ENCODE measurements around the gene PAGE3.

Gene PAGE3

DNA sequence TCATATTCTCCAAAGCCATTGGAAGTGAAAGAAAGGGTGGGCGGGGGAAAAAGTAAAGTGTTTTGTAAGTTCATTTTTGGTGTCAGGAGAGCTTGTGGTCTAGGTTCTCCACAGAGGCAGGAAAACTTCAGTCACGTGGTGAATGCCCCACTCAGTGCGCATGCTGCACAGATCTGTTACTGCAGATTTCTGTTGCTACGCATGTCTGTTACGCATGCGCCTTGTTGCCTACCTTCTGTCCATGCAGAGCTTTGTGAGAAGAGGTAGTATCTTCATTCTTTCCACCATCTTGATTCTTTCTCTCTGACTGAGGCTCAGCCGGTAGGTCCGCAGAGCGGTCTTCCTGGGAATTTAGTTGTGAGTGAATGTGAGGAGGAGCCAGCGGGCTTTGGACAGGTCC lies 15.1 kb upstream of the PAGE3 start:
- no peak overlapping the region for H3K27ac ChIP-seq (ENCODE audit: low read length)
- H3K9ac ChIP-seq (ENCODE audit: low read depth, low read length), result no peak overlapping the region
- DNase-seq (no peak), ATAC-seq (ENCODE audit: insufficient read depth, low read depth) (no peak)
- no peaks in the 10 kb centered on the region for H3K9me3 ChIP-seq (ENCODE audit: insufficient read depth, low read length, severe bottlenecking)
- no peaks in the 10 kb centered on the region for H3K4me1 ChIP-seq (ENCODE audit: insufficient read depth, low read length)
- no peaks in the 10 kb centered on the region for H3K36me3 ChIP-seq (ENCODE audit: insufficient read depth, low read length)
- H2AFZ ChIP-seq (ENCODE audit: low read depth, low read length), result no peak overlapping the region
- TF ChIP-seq CTCF (IDR thresholded peaks at IDR 0.05; ENCODE audit: borderline replicate concordance, extremely low read depth, low read length, poor library complexity, severe bottlenecking) (no peak), EZH2 (IDR thresholded peaks at IDR 0.05; ENCODE audit: borderline replicate concordance, low read depth, low read length, severe bottlenecking) (no peak)
- H3K4me2 ChIP-seq (ENCODE audit: insufficient read depth, low read length), result no peak overlapping the region
- H3K27me3 ChIP-seq (ENCODE audit: insufficient read depth, low read length, poor library complexity), result no peaks in the 10 kb centered on the region
- H4K20me1 ChIP-seq (ENCODE audit: insufficient read depth, low read length), result no peaks in the 10 kb centered on the region
- H3K4me3 ChIP-seq (ENCODE audit: low read depth in 1 of 2, low read length in 2 of 2), result no peak overlapping the region
- no peaks in the 10 kb centered on the region for H3K79me2 ChIP-seq (ENCODE audit: insufficient read depth, low read length)

GRCh38 chrX:55260806-55261205 lies 3.9 kb downstream of the PAGE3 start:
- TF ChIP-seq CTCF (IDR thresholded peaks at IDR 0.05; ENCODE audit: borderline replicate concordance, extremely low read depth, low read length, poor library complexity, severe bottlenecking), result no peak
- no peak for TF ChIP-seq EZH2 (IDR thresholded peaks at IDR 0.05; ENCODE audit: borderline replicate concordance, low read depth, low read length, severe bottlenecking)
- Histone ChIP-seq H3K36me3 (ENCODE audit: insufficient read depth, low read length) (no peaks in the 10 kb centered on the region), H2AFZ (ENCODE audit: low read depth, low read length) (no peak overlapping the region), H3K4me1 (ENCODE audit: insufficient read depth, low read length) (no peaks in the 10 kb centered on the region), H3K4me2 (ENCODE audit: insufficient read depth, low read length) (no peak overlapping the region), H4K20me1 (ENCODE audit: insufficient read depth, low read length) (no peaks in the 10 kb centered on the region), H3K9me3 (ENCODE audit: insufficient read depth, low read length, severe bottlenecking) (no peaks in the 10 kb centered on the region), H3K4me3 (ENCODE audit: low read depth in 1 of 2, low read length in 2 of 2) (no peak overlapping the region), H3K27me3 (ENCODE audit: insufficient read depth, low read length, poor library complexity) (no peaks in the 10 kb centered on the region), H3K27ac (ENCODE audit: low read length) (no peak overlapping the region), H3K9ac (ENCODE audit: low read depth, low read length) (no peak overlapping the region), H3K79me2 (ENCODE audit: insufficient read depth, low read length) (no peaks in the 10 kb centered on the region)
- no peak for ATAC-seq (ENCODE audit: insufficient read depth, low read depth)
- no peak for DNase-seq

- H3K4me2 ChIP-seq (ENCODE audit: insufficient read depth, low read length), result no peak overlapping the region
- H3K4me1 ChIP-seq (ENCODE audit: insufficient read depth, low read length), result no peaks in the 10 kb centered on the region
- no peaks in the 10 kb centered on the region for H3K36me3 ChIP-seq (ENCODE audit: insufficient read depth, low read length)
- DNase-seq (no peak), ATAC-seq (ENCODE audit: insufficient read depth, low read depth) (no peak)
- H3K9ac ChIP-seq (ENCODE audit: low read depth, low read length), result no peak overlapping the region
- H3K79me2 ChIP-seq (ENCODE audit: insufficient read depth, low read length), result no peaks in the 10 kb centered on the region
- TF ChIP-seq EZH2 (IDR thresholded peaks at IDR 0.05; ENCODE audit: borderline replicate concordance, low read depth, low read length, severe bottlenecking) (no peak), CTCF (IDR thresholded peaks at IDR 0.05; ENCODE audit: borderline replicate concordance, extremely low read depth, low read length, poor library complexity, severe bottlenecking) (no peak)
- no peaks in the 10 kb centered on the region for H4K20me1 ChIP-seq (ENCODE audit: insufficient read depth, low read length)
- H3K27me3 ChIP-seq (ENCODE audit: insufficient read depth, low read length, poor library complexity), result no peaks in the 10 kb centered on the region
- no peak overlapping the region for H2AFZ ChIP-seq (ENCODE audit: low read depth, low read length)
- no peak overlapping the region for H3K4me3 ChIP-seq (ENCODE audit: low read depth in 1 of 2, low read length in 2 of 2)
- H3K27ac ChIP-seq (ENCODE audit: low read length), result no peak overlapping the region
- no peaks in the 10 kb centered on the region for H3K9me3 ChIP-seq (ENCODE audit: insufficient read depth, low read length, severe bottlenecking)
These were observed 11.2 kb downstream of the PAGE3 start for GRCh38 chrX:55253528-55253927.

DNA sequence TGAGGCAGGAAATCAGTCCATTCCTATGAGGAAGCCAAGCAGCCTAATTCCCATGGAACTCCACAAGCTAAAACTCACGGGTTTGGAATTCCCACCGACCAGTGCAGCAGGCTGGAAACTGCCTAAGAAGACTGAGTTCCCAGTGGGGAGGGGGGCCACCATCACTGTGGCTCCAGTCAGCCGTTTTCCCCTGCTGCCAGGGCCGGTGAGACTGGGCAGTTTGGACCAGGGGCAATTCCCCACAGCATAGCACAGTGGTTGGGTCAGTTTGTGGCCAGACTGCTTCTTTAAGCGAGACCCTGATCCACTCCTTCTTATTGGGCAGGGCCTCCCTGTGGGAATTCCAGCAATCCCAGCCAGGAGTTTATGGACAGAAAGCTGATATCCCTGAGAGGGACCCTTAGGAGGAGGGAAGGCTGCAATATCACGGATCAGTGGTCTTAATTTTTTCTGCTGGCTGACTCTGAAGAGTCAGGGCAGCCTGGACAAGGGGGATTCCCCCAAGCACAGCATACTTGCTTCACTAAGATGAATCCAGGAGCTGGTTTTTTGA lies 23.9 kb downstream of the PAGE3 start:
- H4K20me1 ChIP-seq (ENCODE audit: insufficient read depth, low read length), result no peaks in the 10 kb centered on the region
- ATAC-seq (ENCODE audit: insufficient read depth, low read depth), result no peak
- no peaks in the 10 kb centered on the region for H3K9me3 ChIP-seq (ENCODE audit: insufficient read depth, low read length, severe bottlenecking)
- no peak overlapping the region for H3K4me3 ChIP-seq (ENCODE audit: low read depth in 1 of 2, low read length in 2 of 2)
- H3K4me2 ChIP-seq (ENCODE audit: insufficient read depth, low read length), result no peak overlapping the region
- H3K4me1 ChIP-seq (ENCODE audit: insufficient read depth, low read length), result no peaks in the 10 kb centered on the region
- H3K27ac ChIP-seq (ENCODE audit: low read length), result no peak overlapping the region
- no peak overlapping the region for H3K9ac ChIP-seq (ENCODE audit: low read depth, low read length)
- no peaks in the 10 kb centered on the region for H3K27me3 ChIP-seq (ENCODE audit: insufficient read depth, low read length, poor library complexity)
- no peaks in the 10 kb centered on the region for H3K36me3 ChIP-seq (ENCODE audit: insufficient read depth, low read length)
- TF ChIP-seq EZH2 (IDR thresholded peaks at IDR 0.05; ENCODE audit: borderline replicate concordance, low read depth, low read length, severe bottlenecking) (no peak), CTCF (IDR thresholded peaks at IDR 0.05; ENCODE audit: borderline replicate concordance, extremely low read depth, low read length, poor library complexity, severe bottlenecking) (no peak)
- no peak for DNase-seq
- no peak overlapping the region for H2AFZ ChIP-seq (ENCODE audit: low read depth, low read length)
- H3K79me2 ChIP-seq (ENCODE audit: insufficient read depth, low read length), result no peaks in the 10 kb centered on the region
